WTC11 (cell line): Measurements from ENCODE around the gene BMPR1B. TPM values are rescaled to one million over a fixed set of nuclear protein-coding genes. Genes with fewer than 3 reads are reported as not detected.
A peak's percentile ranks its signal among the peaks of the same experiment; 100 is the strongest.

Experiments used
- ATF1 ChIP-seq: sonication (generic); formaldehyde crosslinking; IDR thresholded peaks from 2 replicates; pipeline ENCODE4 v1.8.1; 2023; ENCODE audit warnings: mild to moderate bottlenecking, moderate library complexity, missing genetic modification reagents
- CREB1 ChIP-seq: sonication (generic); formaldehyde crosslinking; IDR thresholded peaks from 2 replicates; pipeline ENCODE4 v1.8.0; 2023; ENCODE audit warnings: mild to moderate bottlenecking, missing genetic modification reagents
- ELF4 ChIP-seq: sonication (generic); formaldehyde crosslinking; IDR thresholded peaks from 2 replicates; pipeline ENCODE4 v1.8.1; 2022; ENCODE audit warnings: low read depth, mild to moderate bottlenecking, moderate library complexity, missing genetic modification reagents
- FOXJ3 ChIP-seq: sonication (generic); formaldehyde crosslinking; IDR thresholded peaks from 2 replicates; pipeline ENCODE4 v1.9.0; 2021; ENCODE audit warnings: missing genetic modification reagents, mild to moderate bottlenecking, borderline replicate concordance
- GRHL2 ChIP-seq: fragments of 250-450 bp; sonication (Bioruptor Pico); IDR thresholded peaks from 2 replicates; pipeline ENCODE4 v1.8.0; 2022; ENCODE audit warnings: mild to moderate bottlenecking, moderate library complexity; ENCODE audit not compliant: insufficient replicate concordance, severe bottlenecking
- KAT7 ChIP-seq: sonication (generic); formaldehyde crosslinking; IDR thresholded peaks from 2 replicates; pipeline ENCODE4 v1.8.1; 2023; ENCODE audit warnings: missing genetic modification reagents, mild to moderate bottlenecking, borderline replicate concordance
- NFE2L1 ChIP-seq: sonication (generic); formaldehyde crosslinking; IDR thresholded peaks from 2 replicates; pipeline ENCODE4 v1.8.1; 2023; ENCODE audit warnings: missing genetic modification reagents
- NR1H2 ChIP-seq: sonication (generic); formaldehyde crosslinking; IDR thresholded peaks from 2 replicates; pipeline ENCODE4 v1.9.0; 2021; ENCODE audit warnings: mild to moderate bottlenecking, moderate library complexity, missing genetic modification reagents
- NR3C1 ChIP-seq: sonication (generic); formaldehyde crosslinking; conservative IDR thresholded peaks from 2 replicates; pipeline ENCODE4 v1.8.1; 2023; ENCODE audit warnings: low read depth, mild to moderate bottlenecking, missing genetic modification reagents
- OVOL2 ChIP-seq: fragments of 250-450 bp; sonication (Bioruptor Pico); IDR thresholded peaks from 2 replicates; pipeline ENCODE4 v1.9.0; 2021; ENCODE audit warnings: mild to moderate bottlenecking, borderline replicate concordance
- PRRX2 ChIP-seq: fragments of 250-450 bp; sonication (Bioruptor Pico); IDR thresholded peaks from 2 replicates; pipeline ENCODE4 v1.8.0; 2021; ENCODE audit warnings: mild to moderate bottlenecking
- SMAD3 ChIP-seq: sonication (generic); formaldehyde crosslinking; IDR thresholded peaks from 2 replicates; pipeline ENCODE4 v1.8.0; 2022; ENCODE audit warnings: missing genetic modification reagents, mild to moderate bottlenecking, borderline replicate concordance
- SMAD4 ChIP-seq: sonication (generic); formaldehyde crosslinking; IDR thresholded peaks from 2 replicates; pipeline ENCODE4 v1.8.0; 2022; ENCODE audit warnings: mild to moderate bottlenecking, missing genetic modification reagents
- SOX15 ChIP-seq: fragments of 250-450 bp; sonication (Bioruptor Pico); IDR thresholded peaks from 2 replicates; pipeline ENCODE4 v1.9.0; 2021; ENCODE audit warnings: mild to moderate bottlenecking
- TP53 ChIP-seq: sonication (generic); formaldehyde crosslinking; IDR thresholded peaks from 2 replicates; pipeline ENCODE4 v1.8.1; 2023; ENCODE audit warnings: mild to moderate bottlenecking, missing genetic modification reagents
- ZNF219 ChIP-seq: sonication (generic); formaldehyde crosslinking; IDR thresholded peaks from 2 replicates; pipeline ENCODE4 v1.8.0; 2023; ENCODE audit warnings: missing genetic modification reagents, mild to moderate bottlenecking, borderline replicate concordance
- ZNF396 ChIP-seq: fragments of 250-450 bp; sonication (Bioruptor Pico); IDR thresholded peaks from 2 replicates; pipeline ENCODE4 v1.8.0; 2021; ENCODE audit warnings: mild to moderate bottlenecking, moderate library complexity, borderline replicate concordance
- ZNF416 ChIP-seq: fragments of 250-450 bp; sonication (Bioruptor Pico); IDR thresholded peaks from 2 replicates; pipeline ENCODE4 v1.9.0; 2021; ENCODE audit warnings: mild to moderate bottlenecking, inconsistent platforms
- ZNF423 ChIP-seq: fragments of 250-450 bp; sonication (Bioruptor Pico); IDR thresholded peaks from 2 replicates; pipeline ENCODE4 v2.1.2; 2022; ENCODE audit warnings: mild to moderate bottlenecking, moderate library complexity
- total RNA-seq: library from RNA; stranded (reverse); gene quantifications from 3 replicates; pipeline ENCODE4 v1.2.3, GENCODE V29; 2021
- TF ChIP-seq, protein P1 (sequence below): fragments of 250-450 bp; sonication (Bioruptor Pico); IDR thresholded peaks from 2 replicates; pipeline ENCODE4 v1.8.0; 2021; ENCODE audit warnings: mild to moderate bottlenecking
- TF ChIP-seq, protein P2 (sequence below): sonication (generic); formaldehyde crosslinking; IDR thresholded peaks from 2 replicates; pipeline ENCODE4 v1.8.0; 2023; ENCODE audit warnings: missing genetic modification reagents
- TF ChIP-seq, protein P3 (sequence below): sonication (generic); formaldehyde crosslinking; IDR thresholded peaks from 2 replicates; pipeline ENCODE4 v1.8.0; 2022; ENCODE audit warnings: mild to moderate bottlenecking, missing genetic modification reagents
- TF ChIP-seq, protein P4 (sequence below): fragments of 250-450 bp; sonication (Bioruptor Pico); conservative IDR thresholded peaks from 2 replicates; pipeline ENCODE4 v1.9.0; 2021; ENCODE audit warnings: mild to moderate bottlenecking
- TF ChIP-seq, protein P5 (sequence below): fragments of 250-450 bp; sonication (Bioruptor Pico); IDR thresholded peaks from 2 replicates; pipeline ENCODE4 v1.9.0; 2021; ENCODE audit warnings: mild to moderate bottlenecking
- TF ChIP-seq, protein P6 (sequence below): sonication (generic); formaldehyde crosslinking; IDR thresholded peaks from 2 replicates; pipeline ENCODE4 v1.8.0; 2022; ENCODE audit warnings: missing genetic modification reagents
- TF ChIP-seq, protein P7 (sequence below): sonication (generic); formaldehyde crosslinking; IDR thresholded peaks from 2 replicates; pipeline ENCODE4 v1.8.1; 2022; ENCODE audit warnings: low read depth, missing genetic modification reagents, borderline replicate concordance
- TF ChIP-seq, protein P8 (sequence below): fragments of 250-450 bp; sonication (Bioruptor Pico); IDR thresholded peaks from 2 replicates; pipeline ENCODE4 v1.9.0; 2021; ENCODE audit warnings: moderate library complexity, mild to moderate bottlenecking, inconsistent platforms, borderline replicate concordance

Gene BMPR1B
- total RNA-seq, 1 experiment from 2014 or later, result 0.77 TPM

DNA sequence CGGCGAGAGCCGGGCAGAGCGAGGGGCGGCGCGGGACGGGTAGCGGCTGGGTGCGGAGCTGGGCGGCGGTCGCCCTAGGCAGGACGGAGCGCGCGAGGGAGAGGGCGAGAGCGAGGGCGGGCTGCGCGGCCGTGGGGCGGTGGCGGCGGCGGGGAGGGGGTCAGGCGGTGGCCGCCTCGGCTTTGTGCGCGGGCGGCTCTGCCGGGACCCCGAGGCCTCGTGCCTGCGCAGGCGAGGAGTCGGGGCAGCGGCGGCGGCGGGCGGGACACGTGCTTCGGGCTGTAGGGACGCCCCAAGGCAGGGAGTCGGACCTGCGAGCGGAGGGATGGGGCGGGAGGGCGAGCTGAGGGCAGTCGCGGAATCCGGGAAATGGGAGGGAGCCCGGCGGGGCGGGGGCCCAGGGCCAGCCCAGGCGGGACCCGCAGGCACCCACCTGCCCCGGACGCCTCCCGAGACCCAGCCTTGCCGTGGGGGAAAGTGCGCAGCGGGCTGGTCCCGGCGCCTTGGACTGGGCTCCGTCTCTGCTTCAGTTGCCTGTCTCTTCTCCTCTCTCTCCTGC, 465 bp downstream of the BMPR1B start (continued):
- TF ChIP-seq, protein P1, sequence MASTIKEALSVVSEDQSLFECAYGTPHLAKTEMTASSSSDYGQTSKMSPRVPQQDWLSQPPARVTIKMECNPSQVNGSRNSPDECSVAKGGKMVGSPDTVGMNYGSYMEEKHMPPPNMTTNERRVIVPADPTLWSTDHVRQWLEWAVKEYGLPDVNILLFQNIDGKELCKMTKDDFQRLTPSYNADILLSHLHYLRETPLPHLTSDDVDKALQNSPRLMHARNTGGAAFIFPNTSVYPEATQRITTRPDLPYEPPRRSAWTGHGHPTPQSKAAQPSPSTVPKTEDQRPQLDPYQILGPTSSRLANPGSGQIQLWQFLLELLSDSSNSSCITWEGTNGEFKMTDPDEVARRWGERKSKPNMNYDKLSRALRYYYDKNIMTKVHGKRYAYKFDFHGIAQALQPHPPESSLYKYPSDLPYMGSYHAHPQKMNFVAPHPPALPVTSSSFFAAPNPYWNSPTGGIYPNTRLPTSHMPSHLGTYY (CRISPR knock-in tag), result no peak
- TF ChIP-seq ELF4, result 0 out of 2 replicates have a peak, but pooled peaks have one; percentile 60
- TF ChIP-seq OVOL2 (CRISPR knock-in tag), result no peak
- TF ChIP-seq SMAD4 (CRISPR knock-in tag), result no peak
- TF ChIP-seq, protein P2, sequence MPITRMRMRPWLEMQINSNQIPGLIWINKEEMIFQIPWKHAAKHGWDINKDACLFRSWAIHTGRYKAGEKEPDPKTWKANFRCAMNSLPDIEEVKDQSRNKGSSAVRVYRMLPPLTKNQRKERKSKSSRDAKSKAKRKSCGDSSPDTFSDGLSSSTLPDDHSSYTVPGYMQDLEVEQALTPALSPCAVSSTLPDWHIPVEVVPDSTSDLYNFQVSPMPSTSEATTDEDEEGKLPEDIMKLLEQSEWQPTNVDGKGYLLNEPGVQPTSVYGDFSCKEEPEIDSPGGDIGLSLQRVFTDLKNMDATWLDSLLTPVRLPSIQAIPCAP (CRISPR knock-in tag), result peak; percentile 70; the same call in 1 of the 2 replicates
- TF ChIP-seq ATF1 (CRISPR knock-in tag), result peak; percentile 84; the same call in 1 of the 2 replicates
- TF ChIP-seq SMAD3 (CRISPR knock-in tag), result peak; percentile 93
- TF ChIP-seq FOXJ3 (CRISPR knock-in tag), result no peak
- TF ChIP-seq, protein P3, sequence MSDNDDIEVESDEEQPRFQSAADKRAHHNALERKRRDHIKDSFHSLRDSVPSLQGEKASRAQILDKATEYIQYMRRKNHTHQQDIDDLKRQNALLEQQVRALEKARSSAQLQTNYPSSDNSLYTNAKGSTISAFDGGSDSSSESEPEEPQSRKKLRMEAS, result peak; percentile 93
- 0 out of 2 replicates have a peak, but pooled peaks have one; percentile 74 for TF ChIP-seq NR3C1
- TF ChIP-seq SOX15 (CRISPR knock-in tag), result no peak
- TF ChIP-seq, protein P4, sequence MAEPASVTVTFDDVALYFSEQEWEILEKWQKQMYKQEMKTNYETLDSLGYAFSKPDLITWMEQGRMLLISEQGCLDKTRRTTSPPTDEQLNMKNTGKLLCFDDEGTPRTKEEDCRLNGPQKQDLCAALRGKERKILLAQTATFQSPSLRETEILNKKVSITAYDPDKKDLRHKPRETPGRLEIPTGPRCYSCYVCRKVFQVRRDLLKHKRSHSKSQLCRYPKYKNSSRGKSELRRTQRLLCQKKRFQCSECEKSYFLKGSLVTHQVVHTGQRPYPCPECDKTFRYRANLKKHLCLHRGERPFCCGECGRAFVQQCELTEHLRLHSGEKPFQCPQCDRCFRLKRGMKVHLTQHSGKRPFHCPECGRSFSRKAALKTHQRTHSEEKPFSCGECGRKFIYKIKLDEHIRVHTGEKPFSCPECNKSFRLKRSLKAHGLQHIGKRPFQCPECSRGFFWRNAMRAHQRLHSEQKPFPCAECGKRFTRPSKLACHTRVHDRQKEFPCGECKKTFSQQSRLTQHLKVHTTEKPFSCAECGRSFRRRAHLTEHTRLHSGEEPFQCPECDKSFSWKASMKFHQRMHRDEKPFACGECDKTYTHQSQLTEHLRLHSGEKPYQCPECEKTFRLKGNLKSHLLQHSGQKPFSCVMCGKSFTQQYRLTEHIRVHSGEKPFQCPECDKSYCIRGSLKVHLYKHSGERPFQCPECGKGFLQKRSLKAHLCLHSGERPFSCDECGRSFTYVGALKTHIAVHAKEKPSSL (CRISPR knock-in tag), result no peak
- peak; percentile 89; the same call in 1 of the 2 replicates for TF ChIP-seq KAT7 (CRISPR knock-in tag)
- peak; percentile 87; the same call in 1 of the 2 replicates for TF ChIP-seq NFE2L1
- TF ChIP-seq, protein P5, sequence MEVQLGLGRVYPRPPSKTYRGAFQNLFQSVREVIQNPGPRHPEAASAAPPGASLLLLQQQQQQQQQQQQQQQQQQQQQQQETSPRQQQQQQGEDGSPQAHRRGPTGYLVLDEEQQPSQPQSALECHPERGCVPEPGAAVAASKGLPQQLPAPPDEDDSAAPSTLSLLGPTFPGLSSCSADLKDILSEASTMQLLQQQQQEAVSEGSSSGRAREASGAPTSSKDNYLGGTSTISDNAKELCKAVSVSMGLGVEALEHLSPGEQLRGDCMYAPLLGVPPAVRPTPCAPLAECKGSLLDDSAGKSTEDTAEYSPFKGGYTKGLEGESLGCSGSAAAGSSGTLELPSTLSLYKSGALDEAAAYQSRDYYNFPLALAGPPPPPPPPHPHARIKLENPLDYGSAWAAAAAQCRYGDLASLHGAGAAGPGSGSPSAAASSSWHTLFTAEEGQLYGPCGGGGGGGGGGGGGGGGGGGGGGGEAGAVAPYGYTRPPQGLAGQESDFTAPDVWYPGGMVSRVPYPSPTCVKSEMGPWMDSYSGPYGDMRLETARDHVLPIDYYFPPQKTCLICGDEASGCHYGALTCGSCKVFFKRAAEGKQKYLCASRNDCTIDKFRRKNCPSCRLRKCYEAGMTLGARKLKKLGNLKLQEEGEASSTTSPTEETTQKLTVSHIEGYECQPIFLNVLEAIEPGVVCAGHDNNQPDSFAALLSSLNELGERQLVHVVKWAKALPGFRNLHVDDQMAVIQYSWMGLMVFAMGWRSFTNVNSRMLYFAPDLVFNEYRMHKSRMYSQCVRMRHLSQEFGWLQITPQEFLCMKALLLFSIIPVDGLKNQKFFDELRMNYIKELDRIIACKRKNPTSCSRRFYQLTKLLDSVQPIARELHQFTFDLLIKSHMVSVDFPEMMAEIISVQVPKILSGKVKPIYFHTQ (CRISPR knock-in tag), result no peak
- peak; percentile 61; the same call in 1 of the 2 replicates for TF ChIP-seq CREB1
- peak; percentile 88 for TF ChIP-seq ZNF219
- TF ChIP-seq, protein P6, sequence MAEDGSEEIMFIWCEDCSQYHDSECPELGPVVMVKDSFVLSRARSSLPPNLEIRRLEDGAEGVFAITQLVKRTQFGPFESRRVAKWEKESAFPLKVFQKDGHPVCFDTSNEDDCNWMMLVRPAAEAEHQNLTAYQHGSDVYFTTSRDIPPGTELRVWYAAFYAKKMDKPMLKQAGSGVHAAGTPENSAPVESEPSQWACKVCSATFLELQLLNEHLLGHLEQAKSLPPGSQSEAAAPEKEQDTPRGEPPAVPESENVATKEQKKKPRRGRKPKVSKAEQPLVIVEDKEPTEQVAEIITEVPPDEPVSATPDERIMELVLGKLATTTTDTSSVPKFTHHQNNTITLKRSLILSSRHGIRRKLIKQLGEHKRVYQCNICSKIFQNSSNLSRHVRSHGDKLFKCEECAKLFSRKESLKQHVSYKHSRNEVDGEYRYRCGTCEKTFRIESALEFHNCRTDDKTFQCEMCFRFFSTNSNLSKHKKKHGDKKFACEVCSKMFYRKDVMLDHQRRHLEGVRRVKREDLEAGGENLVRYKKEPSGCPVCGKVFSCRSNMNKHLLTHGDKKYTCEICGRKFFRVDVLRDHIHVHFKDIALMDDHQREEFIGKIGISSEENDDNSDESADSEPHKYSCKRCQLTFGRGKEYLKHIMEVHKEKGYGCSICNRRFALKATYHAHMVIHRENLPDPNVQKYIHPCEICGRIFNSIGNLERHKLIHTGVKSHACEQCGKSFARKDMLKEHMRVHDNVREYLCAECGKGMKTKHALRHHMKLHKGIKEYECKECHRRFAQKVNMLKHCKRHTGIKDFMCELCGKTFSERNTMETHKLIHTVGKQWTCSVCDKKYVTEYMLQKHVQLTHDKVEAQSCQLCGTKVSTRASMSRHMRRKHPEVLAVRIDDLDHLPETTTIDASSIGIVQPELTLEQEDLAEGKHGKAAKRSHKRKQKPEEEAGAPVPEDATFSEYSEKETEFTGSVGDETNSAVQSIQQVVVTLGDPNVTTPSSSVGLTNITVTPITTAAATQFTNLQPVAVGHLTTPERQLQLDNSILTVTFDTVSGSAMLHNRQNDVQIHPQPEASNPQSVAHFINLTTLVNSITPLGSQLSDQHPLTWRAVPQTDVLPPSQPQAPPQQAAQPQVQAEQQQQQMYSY, result no peak; the same call in 1 of the 2 replicates
- TF ChIP-seq, protein P7, sequence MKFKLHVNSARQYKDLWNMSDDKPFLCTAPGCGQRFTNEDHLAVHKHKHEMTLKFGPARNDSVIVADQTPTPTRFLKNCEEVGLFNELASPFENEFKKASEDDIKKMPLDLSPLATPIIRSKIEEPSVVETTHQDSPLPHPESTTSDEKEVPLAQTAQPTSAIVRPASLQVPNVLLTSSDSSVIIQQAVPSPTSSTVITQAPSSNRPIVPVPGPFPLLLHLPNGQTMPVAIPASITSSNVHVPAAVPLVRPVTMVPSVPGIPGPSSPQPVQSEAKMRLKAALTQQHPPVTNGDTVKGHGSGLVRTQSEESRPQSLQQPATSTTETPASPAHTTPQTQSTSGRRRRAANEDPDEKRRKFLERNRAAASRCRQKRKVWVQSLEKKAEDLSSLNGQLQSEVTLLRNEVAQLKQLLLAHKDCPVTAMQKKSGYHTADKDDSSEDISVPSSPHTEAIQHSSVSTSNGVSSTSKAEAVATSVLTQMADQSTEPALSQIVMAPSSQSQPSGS (CRISPR knock-in tag), result no peak
- no peak for TF ChIP-seq ZNF396
- TF ChIP-seq NR1H2 (CRISPR knock-in tag), result no peak
- peak; percentile 97 for TF ChIP-seq TP53
- no peak for TF ChIP-seq PRRX2 (CRISPR knock-in tag)
- no peak for TF ChIP-seq ZNF423 (CRISPR knock-in tag)
- TF ChIP-seq GRHL2 (CRISPR knock-in tag), result no peak
- no peak for TF ChIP-seq ZNF416
- TF ChIP-seq, protein P8, sequence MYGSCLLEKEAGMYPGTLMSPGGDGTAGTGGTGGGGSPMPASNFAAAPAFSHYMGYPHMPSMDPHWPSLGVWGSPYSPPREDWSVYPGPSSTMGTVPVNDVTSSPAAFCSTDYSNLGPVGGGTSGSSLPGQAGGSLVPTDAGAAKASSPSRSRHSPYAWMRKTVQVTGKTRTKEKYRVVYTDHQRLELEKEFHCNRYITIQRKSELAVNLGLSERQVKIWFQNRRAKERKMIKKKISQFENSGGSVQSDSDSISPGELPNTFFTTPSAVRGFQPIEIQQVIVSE, result no peak
